ENCODE measurements around the gene SRGAP2B.
"Not testable (repeated sequence)": the region's sequence is repeated elsewhere in the genome, so short reads cannot be mapped to it uniquely, and the experiment has no call there.

- not testable (repeated sequence) for TF ChIP-seq CTCF, POLR2A (IDR thresholded peaks at IDR 0.05)
Observed at GRCh38 chr1:145144264-145144913, 49.3 kb upstream of the SRGAP2B start.

Measured in body of pancreas (tissue), 4 donors.